GM20000 (cell line): ENCODE data around the gene TLE3.

Experiments used
- DNase-seq: peaks from one replicate; pipeline ENCODE4 v3.0.0; 2012; ENCODE audit warnings: low spot score
- TF ChIP-seq, protein P1 (sequence below): IDR thresholded peaks from 2 replicates; pipeline ENCODE4 v1.5.1; 2012; ENCODE audit warnings: mild to moderate bottlenecking, control low read depth; ENCODE audit errors: extremely low read depth, missing control alignments

Gene TLE3

DNA sequence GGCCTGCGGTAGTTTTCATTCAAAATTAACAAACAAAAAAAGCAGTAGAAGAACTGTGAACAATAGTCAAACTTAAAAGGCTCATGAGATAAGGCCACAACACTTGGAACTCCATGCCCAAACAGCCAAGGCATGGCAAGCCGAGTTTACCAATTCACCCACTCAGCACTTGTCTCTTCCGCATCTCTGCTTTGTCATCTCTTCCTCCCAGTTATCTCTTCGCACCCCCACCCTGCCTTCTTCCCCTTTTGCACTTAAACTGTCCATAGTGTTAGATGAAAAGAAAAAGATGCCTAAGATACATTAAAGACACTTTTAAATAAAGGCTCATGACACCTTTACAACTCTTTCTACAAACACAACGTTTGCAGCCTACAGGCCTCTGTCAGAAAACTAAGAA lies 11.1 kb downstream of the TLE3 start:
- TF ChIP-seq, protein P1, sequence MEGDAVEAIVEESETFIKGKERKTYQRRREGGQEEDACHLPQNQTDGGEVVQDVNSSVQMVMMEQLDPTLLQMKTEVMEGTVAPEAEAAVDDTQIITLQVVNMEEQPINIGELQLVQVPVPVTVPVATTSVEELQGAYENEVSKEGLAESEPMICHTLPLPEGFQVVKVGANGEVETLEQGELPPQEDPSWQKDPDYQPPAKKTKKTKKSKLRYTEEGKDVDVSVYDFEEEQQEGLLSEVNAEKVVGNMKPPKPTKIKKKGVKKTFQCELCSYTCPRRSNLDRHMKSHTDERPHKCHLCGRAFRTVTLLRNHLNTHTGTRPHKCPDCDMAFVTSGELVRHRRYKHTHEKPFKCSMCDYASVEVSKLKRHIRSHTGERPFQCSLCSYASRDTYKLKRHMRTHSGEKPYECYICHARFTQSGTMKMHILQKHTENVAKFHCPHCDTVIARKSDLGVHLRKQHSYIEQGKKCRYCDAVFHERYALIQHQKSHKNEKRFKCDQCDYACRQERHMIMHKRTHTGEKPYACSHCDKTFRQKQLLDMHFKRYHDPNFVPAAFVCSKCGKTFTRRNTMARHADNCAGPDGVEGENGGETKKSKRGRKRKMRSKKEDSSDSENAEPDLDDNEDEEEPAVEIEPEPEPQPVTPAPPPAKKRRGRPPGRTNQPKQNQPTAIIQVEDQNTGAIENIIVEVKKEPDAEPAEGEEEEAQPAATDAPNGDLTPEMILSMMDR: no peak
- no peak for DNase-seq

DNA sequence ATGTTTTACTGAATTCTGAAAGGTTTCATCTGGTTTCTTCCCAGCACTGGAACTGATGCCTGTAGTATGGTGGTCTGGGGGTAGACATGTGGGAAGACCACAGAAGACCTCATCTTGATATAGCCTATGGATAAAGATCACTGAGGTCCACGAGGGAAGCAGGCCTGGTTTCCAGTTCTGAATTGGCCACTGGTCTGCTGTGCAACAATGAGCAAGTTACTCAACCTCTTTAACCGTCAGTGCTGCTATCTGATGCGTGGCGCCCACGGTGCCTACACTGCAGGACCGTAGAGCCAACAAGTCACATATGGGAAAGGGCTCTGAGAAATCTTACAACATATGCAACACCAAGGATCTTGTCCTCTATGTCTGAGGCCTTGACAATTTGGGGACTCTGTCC lies 13.3 kb downstream of the TLE3 start:
- TF ChIP-seq, protein P1: no peak
- DNase-seq: no peak

- peak; percentile 56 for DNase-seq
- TF ChIP-seq, protein P1: no peak
These were observed 13.8 kb downstream of the TLE3 start for GRCh38 chr15:70083946-70084345.

DNA sequence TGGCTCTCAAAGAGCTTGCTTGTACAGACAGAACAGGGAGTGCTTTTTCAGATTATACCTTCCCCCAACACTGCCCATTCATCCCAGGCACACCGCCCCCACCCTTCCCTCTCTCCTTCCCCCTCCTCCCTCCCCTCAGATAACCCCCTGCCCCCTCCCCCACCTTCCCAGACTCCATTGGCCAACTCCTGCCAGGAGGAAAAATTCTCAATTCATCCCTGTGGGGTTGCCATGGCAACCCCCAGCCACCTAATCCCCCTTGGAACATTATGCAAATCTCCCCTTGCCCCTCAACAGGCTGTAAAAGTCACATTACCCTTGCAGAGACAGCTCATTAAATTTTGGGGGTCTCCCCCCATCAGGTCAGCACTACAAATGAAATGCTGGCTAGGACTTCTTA lies 14.3 kb downstream of the TLE3 start:
- DNase-seq: no peak
- TF ChIP-seq, protein P1: no peak

GRCh38 chr15:70082281-70082900 lies 15.3 kb downstream of the TLE3 start:
- DNase-seq: no peak

GRCh38 chr15:70081612-70082011 lies 16.1 kb downstream of the TLE3 start:
- TF ChIP-seq, protein P1: no peak

More at GRCh38 chr15:70082281-70082900, 15.3 kb downstream of the TLE3 start:
- TF ChIP-seq, protein P1: no peak

DNA sequence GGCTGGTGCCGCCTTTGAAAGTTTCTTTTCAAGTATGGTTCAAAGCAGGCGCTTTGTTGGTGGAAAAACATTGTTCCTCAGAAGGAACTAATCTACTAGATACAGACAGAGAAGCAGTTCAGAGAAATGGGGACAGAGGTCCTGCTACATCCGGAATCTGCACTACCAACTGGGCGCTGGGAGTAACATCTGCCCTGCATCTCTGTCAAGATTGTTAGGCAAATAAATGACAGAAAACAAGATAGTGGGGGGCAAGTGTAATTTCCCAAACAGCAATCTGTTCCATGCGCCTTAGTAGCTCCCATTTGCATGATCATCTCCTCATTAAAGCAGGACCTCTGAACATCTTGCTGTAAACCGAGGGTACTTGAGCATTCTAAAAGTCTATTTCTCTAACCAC lies 17.4 kb downstream of the TLE3 start:
- TF ChIP-seq, protein P1: no peak
- no peak for DNase-seq

More at GRCh38 chr15:70081612-70082011, 16.1 kb downstream of the TLE3 start:
- DNase-seq: no peak
